Measurements from ENCODE around the gene CGB1.

- TF ChIP-seq EZH2 (IDR thresholded peaks at IDR 0.05; ENCODE audit: low read length, missing control alignments), result no peak
- TF ChIP-seq, protein P1, sequence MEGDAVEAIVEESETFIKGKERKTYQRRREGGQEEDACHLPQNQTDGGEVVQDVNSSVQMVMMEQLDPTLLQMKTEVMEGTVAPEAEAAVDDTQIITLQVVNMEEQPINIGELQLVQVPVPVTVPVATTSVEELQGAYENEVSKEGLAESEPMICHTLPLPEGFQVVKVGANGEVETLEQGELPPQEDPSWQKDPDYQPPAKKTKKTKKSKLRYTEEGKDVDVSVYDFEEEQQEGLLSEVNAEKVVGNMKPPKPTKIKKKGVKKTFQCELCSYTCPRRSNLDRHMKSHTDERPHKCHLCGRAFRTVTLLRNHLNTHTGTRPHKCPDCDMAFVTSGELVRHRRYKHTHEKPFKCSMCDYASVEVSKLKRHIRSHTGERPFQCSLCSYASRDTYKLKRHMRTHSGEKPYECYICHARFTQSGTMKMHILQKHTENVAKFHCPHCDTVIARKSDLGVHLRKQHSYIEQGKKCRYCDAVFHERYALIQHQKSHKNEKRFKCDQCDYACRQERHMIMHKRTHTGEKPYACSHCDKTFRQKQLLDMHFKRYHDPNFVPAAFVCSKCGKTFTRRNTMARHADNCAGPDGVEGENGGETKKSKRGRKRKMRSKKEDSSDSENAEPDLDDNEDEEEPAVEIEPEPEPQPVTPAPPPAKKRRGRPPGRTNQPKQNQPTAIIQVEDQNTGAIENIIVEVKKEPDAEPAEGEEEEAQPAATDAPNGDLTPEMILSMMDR (conservative IDR thresholded peaks at IDR 0.05 in 1 of 2, IDR thresholded peaks at IDR 0.05 in 1 of 2; ENCODE audit: low read depth in 1 of 2, low read length in 2 of 2), result no peak
Measured at GRCh38 chr19:49086296-49086695, 49.6 kb upstream of the CGB1 start.
